Fibroblast of upper back skin (primary cell): Measurements from ENCODE around the gene CDKL1.
"Not testable (repeated sequence)": the region's sequence is repeated elsewhere in the genome, so short reads cannot be mapped to it uniquely, and the experiment has no call there.

Source experiments
- DNase-seq: peaks from one replicate; pipeline ENCODE4 v3.0.0-alpha.2; 2013

The CDKL1 gene

GRCh38 chr14:50387548-50387947 lies 9.1 kb downstream of the CDKL1 start:
- no peak for DNase-seq

- no peak for DNase-seq
These were observed 13.0 kb downstream of the CDKL1 start for GRCh38 chr14:50383618-50384225.

DNA sequence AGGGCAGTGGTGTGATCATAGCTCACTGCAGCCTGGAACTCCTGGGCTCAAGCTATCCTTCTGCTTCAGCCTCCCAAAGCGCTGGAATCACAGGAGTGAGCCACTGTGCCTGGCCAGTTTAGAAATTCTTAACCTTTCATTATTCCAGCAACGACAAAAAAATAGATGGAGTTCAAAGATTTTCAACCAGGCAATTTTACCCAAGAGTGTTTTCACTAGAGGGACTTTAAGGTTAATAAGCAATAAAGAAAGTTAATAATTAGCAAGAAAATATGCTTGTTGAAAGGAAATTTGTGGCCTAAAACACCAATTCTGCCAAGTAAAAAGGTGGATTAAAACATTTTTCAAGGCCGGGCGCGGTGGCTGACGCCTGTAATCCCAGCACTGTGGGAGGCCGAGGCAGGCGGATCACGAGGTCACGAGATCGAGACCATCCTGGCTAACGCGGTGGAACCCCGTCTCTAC lies 14.8 kb downstream of the CDKL1 start:
- no peak for DNase-seq

- DNase-seq: no peak
These were observed 15.7 kb downstream of the CDKL1 start for GRCh38 chr14:50381008-50381407.

GRCh38 chr14:50380455-50380854 lies 16.2 kb downstream of the CDKL1 start:
- DNase-seq: no peak

- no peak for DNase-seq
These were observed 17.1 kb downstream of the CDKL1 start for GRCh38 chr14:50379563-50379962.

DNA sequence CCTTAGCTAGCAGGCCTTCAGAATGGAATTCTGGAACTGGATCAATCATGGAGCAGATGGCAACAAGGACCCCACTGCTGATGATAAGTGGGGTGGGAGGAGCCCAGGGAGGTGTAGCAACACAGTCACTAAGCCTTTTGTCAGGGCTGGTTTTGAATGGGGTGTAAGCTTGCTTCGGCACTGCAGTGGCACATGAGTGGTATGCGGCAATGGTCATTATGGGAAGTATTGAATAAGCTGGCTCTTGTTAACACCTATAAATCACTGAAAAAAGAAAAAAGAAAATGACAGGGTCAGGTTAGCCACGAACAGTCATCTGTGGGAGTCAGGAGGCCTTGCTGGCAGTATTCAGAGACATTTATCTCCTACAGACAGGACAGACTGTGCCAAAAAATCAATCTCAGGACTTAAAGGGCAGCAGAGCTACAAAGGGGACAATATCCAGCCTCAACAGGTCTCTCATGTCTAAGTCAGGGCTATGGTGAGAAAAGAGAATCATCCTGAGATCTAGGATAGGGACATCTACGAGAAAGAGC lies 19.1 kb downstream of the CDKL1 start:
- DNase-seq: no peak

DNA sequence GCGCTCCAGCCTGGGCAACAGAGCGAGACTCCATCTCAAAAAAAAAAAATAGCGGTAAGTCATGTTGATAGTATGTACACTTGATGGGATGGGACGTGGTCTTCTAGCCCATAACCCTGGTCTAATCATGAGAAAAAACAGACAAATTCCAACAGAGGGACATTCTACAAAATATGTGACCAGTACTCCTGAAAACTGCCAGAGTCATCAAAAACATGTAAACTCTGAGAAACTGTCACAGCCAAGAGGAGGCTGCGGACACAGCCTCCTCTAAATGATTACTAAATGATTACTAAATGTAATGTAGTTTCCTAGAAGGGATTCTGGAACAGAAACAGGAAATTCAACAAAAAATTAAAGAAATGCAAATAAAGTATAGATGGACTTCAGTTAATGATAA lies 20.9 kb downstream of the CDKL1 start:
- DNase-seq: no peak

DNA sequence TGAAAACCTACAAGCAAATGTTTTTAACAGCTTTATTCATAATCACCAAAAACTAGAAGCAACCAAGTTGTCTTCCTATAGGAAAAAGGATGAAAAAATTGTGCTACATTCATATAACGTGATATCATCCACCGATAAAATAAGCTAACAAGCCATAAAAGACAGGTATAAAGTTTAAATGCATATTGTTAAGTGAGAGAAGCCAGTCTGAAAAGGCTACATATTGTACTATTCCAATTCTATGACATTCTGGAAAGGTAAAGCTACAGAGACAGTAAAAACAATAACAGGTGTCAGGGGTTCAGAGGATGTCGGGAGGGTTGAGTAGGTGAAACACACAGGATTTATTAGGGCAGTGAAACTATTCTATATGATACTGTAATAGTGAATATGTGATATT lies 22.7 kb downstream of the CDKL1 start:
- no peak for DNase-seq

DNA sequence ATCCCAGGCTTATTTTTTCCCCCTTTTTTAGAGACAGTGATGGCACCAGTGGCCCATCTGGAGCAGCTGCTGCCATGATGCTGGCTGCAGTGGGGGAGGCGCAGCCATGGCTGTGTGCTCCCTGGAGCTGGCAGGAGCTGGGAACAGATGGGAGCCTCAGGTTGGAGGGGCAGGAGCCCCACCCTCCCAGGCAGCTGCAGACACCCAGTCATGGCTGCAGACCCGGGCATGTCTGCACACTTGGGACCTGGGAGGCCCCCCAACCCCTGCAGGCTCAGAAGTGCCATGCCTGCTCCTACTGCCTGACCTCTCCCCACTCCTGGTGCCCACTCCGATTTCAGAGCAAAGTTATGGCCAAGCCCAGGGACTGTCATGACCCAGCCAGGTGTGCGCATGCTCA lies 25.1 kb downstream of the CDKL1 start:
- DNase-seq: no peak

- DNase-seq: no peak
These were observed 30.1 kb downstream of the CDKL1 start for GRCh38 chr14:50366589-50366988.

GRCh38 chr14:50366115-50366514 lies 30.6 kb downstream of the CDKL1 start:
- no peak for DNase-seq

DNA sequence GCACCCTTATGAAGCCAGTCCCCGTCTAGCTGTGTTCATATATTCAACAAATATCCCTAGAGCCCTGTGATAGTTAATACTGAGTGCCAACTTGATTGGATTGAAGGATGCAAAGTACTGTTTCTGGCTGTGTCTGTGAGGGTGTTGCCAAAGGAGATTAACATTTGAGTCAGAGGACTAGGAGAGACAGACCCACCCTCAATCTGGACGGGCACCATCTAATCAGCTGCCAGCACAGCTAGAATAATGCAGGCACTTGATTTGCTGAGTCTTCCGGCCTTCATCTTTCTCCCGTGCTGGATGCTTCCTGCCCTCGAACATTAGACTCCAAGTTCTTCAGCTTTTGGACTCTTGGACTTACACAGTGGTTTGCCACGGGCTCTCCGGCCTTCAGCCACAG lies 31.1 kb downstream of the CDKL1 start:
- DNase-seq: not testable (repeated sequence)

- DNase-seq: no peak
These were observed 31.9 kb downstream of the CDKL1 start for GRCh38 chr14:50364792-50365191.

- DNase-seq: peak; percentile 23
These were observed 33.0 kb downstream of the CDKL1 start for GRCh38 chr14:50363714-50364111.

GRCh38 chr14:50362764-50363713 lies 33.6 kb downstream of the CDKL1 start:
- DNase-seq: no peak

DNA sequence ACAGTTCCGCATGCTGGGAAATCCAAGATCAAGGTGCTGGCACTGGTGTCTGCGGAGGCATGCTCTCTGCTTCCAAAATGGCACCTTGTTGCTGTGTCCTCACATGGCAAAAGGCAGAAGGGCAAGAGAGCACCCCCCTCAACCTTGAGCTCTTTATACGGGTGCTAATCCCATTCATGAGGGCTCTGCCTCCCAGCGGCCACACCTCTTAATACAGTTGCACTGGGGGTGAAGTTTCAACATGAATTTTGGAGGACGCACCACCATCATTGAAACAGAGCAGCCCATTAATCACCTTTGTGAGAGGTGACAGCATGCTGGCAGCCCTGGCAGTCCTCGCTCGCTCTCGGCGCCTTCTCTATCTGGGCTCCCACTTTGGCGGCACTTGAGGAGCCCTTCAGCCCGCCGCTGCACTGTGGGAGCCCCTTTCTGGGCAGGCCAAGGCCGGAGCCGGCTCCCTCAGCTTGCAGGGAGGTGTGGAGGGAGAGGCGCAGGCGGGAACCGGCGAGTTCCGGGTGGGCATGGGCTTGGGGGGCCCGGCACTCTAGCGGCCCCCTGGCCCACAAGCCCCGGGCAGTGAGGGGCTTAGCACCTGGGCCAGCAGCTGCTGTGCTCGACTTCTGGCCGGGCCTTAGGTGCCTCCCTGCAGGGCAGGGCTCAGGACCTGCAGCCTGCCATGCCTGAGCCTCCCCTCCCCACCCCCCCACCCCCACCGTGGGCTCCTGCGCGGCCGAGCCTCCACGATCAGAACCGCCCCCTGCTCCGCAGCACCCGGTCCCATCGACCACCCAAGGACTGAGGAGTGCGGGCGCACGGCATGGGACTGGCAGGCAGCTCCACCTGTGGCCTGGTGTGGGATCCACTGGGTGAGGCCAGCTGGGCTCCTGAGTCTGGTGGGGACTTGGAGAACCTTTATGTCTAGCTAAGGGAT lies 34.9 kb downstream of the CDKL1 start:
- DNase-seq: not testable (repeated sequence)

DNA sequence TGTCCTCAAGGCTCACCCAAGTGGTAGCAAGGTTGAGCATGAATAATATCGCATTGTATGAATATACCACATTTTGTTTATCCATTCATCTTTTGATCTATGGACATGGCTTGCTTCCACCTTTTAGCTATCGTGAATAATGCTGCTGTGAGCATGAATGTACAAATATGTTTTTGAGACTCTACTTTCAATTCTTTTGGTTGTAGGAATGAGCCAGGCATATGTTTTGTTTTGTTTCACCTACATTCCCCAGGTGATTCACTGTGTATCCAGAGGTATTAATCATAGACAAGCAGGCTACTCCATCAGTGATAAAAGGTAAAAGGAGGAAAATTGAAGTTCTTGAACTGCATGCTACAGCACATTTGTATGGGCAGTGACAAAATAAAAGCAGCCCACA lies 35.8 kb downstream of the CDKL1 start:
- DNase-seq: no peak

- no peak for DNase-seq
These were observed 36.6 kb downstream of the CDKL1 start for GRCh38 chr14:50360093-50360492.

DNA sequence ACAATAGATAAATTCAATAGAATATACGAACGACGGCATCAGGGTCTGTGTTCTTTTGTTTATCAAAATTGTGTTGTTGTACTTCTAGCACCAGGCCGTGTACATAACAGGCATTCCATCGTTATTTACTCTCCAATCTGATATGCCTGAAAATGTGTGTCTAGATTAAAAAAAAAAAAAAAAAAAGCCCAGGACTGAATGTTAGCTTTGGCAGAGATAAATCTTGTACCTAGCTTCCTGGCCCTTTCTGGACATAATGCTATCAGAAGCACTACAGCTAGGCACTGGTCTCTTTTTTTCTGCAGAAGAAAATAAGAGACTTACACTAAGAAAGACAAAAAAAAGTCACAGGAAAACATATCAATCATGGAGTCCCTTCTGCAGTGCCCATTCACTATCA lies 37.0 kb downstream of the CDKL1 start:
- no peak for DNase-seq

- no peak for DNase-seq
These were observed 38.8 kb downstream of the CDKL1 start for GRCh38 chr14:50357753-50358395.

DNA sequence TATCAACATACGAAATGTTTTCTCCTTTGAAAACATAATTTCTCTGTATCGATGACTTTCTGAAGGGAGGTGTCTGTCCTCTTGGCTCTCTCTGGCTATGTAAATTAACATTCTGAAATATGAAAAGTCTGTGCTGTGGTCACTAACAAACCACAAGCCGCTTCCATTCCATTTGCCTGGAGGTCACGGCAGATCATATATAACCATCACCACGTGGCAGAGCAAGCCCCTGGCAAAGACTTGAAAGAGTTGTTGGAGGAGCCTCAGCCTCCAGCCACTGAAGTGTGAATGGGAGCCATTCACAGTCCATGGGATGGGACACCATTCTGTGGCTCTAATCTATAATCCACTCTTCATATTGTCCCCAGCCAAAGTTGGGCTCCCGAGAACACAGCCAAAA lies 39.6 kb downstream of the CDKL1 start:
- DNase-seq: peak; percentile 55
